IMR-90 (cell line): Measurements from ENCODE around the gene TNNI3K. TPM values are rescaled to one million over a fixed set of nuclear protein-coding genes. Genes with fewer than 3 reads are reported as not detected.

Experiments used
- ATAC-seq: fragments of 200-7000 bp; cut with Tn5 transposase; 2 replicates; pipeline ENCODE4 v1.9.1; 2020; ENCODE audit warnings: low read depth, mild to moderate bottlenecking, moderate library complexity
- BruUV-seq: library from RNA; stranded (reverse); fragments of 400-500 nt; replicated peaks from 2 replicates; lab custom pipeline; 2021; lab: Mats Ljungman, UMichigan
- CTCF ChIA-PET: fragments of 300-600 bp; formaldehyde crosslinking; extraction: SDS; loops from one replicate; lab custom pipeline; 2021; ENCODE audit warnings: antibody characterized with exemption; lab: Yijun Ruan, JAX
- POLR2A ChIA-PET: fragments of 300-600 bp; sonication (Branson Sonifier 250); formaldehyde crosslinking; loops from one replicate; lab custom pipeline; 2022; ENCODE audit warnings: antibody characterized with exemption; ENCODE audit not compliant: unreplicated experiment; lab: Charles Lee
- DNase-seq: peaks from one replicate; pipeline ENCODE4 v3.0.0; 2013
- H2AFZ ChIP-seq: replicated peaks from 2 replicates; pipeline ENCODE3; 2013; ENCODE audit warnings: low read length, mild to moderate bottlenecking; ENCODE audit not compliant: poor library complexity
- H2AK5ac ChIP-seq: 2 replicates; pipeline ENCODE4 v1.6.1; 2013; ENCODE audit warnings: low read depth, low read length, inconsistent platforms
- H2AK9ac ChIP-seq: replicated peaks from 2 replicates; pipeline ENCODE3; 2013; ENCODE audit warnings: mild to moderate bottlenecking, low read depth, low read length, moderate library complexity; ENCODE audit not compliant: poor library complexity
- H2BK120ac ChIP-seq: 2 replicates; pipeline ENCODE4 v1.6.1; 2013; ENCODE audit warnings: low read depth, low read length, inconsistent platforms
- H2BK15ac ChIP-seq: 3 replicates; pipeline ENCODE4 v1.6.1; 2013; ENCODE audit warnings: low read depth, low read length, inconsistent platforms
- H2BK20ac ChIP-seq: 2 replicates; pipeline ENCODE4 v1.6.1; 2013; ENCODE audit warnings: low read depth, mild to moderate bottlenecking, inconsistent platforms, low read length, moderate library complexity
- H2BK5ac ChIP-seq: 2 replicates; pipeline ENCODE4 v1.6.1; 2013; ENCODE audit warnings: mild to moderate bottlenecking, low read depth, low read length, inconsistent platforms; ENCODE audit not compliant: poor library complexity, severe bottlenecking
- H3K14ac ChIP-seq: replicated peaks from 2 replicates; pipeline ENCODE4 v1.6.1; 2013; ENCODE audit warnings: low read depth, low read length, inconsistent platforms
- H3K18ac ChIP-seq: 2 replicates; pipeline ENCODE4 v1.6.1; 2013; ENCODE audit warnings: low read depth, low read length, control low read depth
- H3K23ac ChIP-seq: 2 replicates; pipeline ENCODE4 v1.6.1; 2013; ENCODE audit warnings: low read depth, low read length, inconsistent platforms
- H3K27ac ChIP-seq: 2 replicates; pipeline ENCODE4 v1.5.1; 2013; ENCODE audit warnings: mild to moderate bottlenecking, control low read depth, low read length; ENCODE audit not compliant: insufficient read depth
- H3K27me3 ChIP-seq: 2 replicates; pipeline ENCODE4 v1.6.1; 2013; ENCODE audit warnings: low read length; ENCODE audit not compliant: control insufficient read depth, insufficient read depth
- H3K36me3 ChIP-seq: 2 replicates; pipeline ENCODE4 v1.6.1; 2013; ENCODE audit warnings: low read length, mixed read lengths; ENCODE audit not compliant: control insufficient read depth, insufficient read depth
- H3K4ac ChIP-seq: 2 replicates; pipeline ENCODE4 v1.6.1; 2013; ENCODE audit warnings: low read depth, low read length, inconsistent platforms
- H3K4me1 ChIP-seq: 2 replicates; pipeline ENCODE4 v1.6.1; 2013; ENCODE audit warnings: low read length, mixed read lengths; ENCODE audit not compliant: control insufficient read depth, insufficient read depth
- H3K4me2 ChIP-seq: 2 replicates; pipeline ENCODE4 v1.6.1; 2013; ENCODE audit warnings: low read depth, mild to moderate bottlenecking, control low read depth, low read length, moderate library complexity
- H3K4me3 ChIP-seq: 2 replicates; pipeline ENCODE4 v1.5.1; 2013; ENCODE audit warnings: low read depth, mild to moderate bottlenecking, control low read depth, low read length, moderate library complexity; ENCODE audit not compliant: insufficient read depth
- H3K56ac ChIP-seq: 2 replicates; pipeline ENCODE4 v1.6.1; 2013; ENCODE audit warnings: low read length, inconsistent platforms; ENCODE audit not compliant: insufficient read depth; ENCODE audit errors: extremely low read depth
- H3K79me1 ChIP-seq, 2 experiments: 2 replicates each; pipeline ENCODE4 v1.6.1; 2013; ENCODE audit warnings: low read length in 2 of 2, inconsistent platforms in 1 of 2, low read depth in 1 of 2
- H3K9ac ChIP-seq: 2 replicates; pipeline ENCODE4 v1.6.1; 2013; ENCODE audit warnings: low read depth, low read length, control low read depth
- H3K9me1 ChIP-seq: 2 replicates; pipeline ENCODE4 v1.6.1; 2013; ENCODE audit warnings: low read length, inconsistent platforms; ENCODE audit not compliant: insufficient read depth
- H3K9me3 ChIP-seq: 2 replicates; pipeline ENCODE4 v1.6.1; 2013; ENCODE audit warnings: low read length; ENCODE audit not compliant: control insufficient read depth, insufficient read depth
- H4K20me1 ChIP-seq: 2 replicates; pipeline ENCODE4 v1.6.1; 2013; ENCODE audit warnings: low read length, inconsistent platforms; ENCODE audit not compliant: insufficient read depth
- H4K5ac ChIP-seq: 2 replicates; pipeline ENCODE4 v1.6.1; 2013; ENCODE audit warnings: mild to moderate bottlenecking, low read depth, low read length, control low read depth
- H4K8ac ChIP-seq, 2 experiments: 2 replicates each; pipeline ENCODE4 v1.6.1; 2013; ENCODE audit warnings: low read depth in 2 of 2, low read length in 2 of 2, control low read depth in 1 of 2, inconsistent platforms in 1 of 2
- H4K91ac ChIP-seq: 2 replicates; pipeline ENCODE4 v1.6.1; 2013; ENCODE audit warnings: low read depth, low read length, inconsistent platforms; ENCODE audit not compliant: insufficient read depth
- MAFK ChIP-seq: IDR thresholded peaks from 2 replicates; pipeline ENCODE4 v1.6.1; 2012; ENCODE audit warnings: low read depth, low read length, improper control_type of control experiment
- NFE2L2 ChIP-seq: fragments of 150-350 bp; IDR thresholded peaks from 2 replicates; pipeline ENCODE4 v1.6.1; 2016; ENCODE audit warnings: low read depth, mild to moderate bottlenecking, low read length
- RFX5 ChIP-seq: IDR thresholded peaks from 2 replicates; pipeline ENCODE4 v1.8.0; 2012; ENCODE audit warnings: low read depth, mild to moderate bottlenecking, low read length, moderate library complexity
- dilution Hi-C: fragments of 300-500 bp; cut with HindIII; formaldehyde crosslinking; loops from one replicate; pipeline ENCODE4 v1.14.3; 2018; ENCODE audit warnings: low sequenced_read_pairs; ENCODE audit not compliant: unreplicated experiment
- in situ Hi-C: fragments of 300-500 bp; cut with MboI; formaldehyde crosslinking; loops from 3 replicates; pipeline ENCODE4 v1.14.3; 2019; ENCODE audit warnings: low sequenced_read_pairs, inconsistent platforms, mixed read lengths
- intact Hi-C: fragments of 100-400 bp; cut with micrococcal nuclease; formaldehyde crosslinking; loops from 2 replicates; pipeline ENCODE4 v1.10.0; 2022
- polyA plus RNA-seq, 3 experiments: library from polyadenylated mRNA; depleted of rRNA; stranded (reverse); fragments of >200 nt; gene quantifications; 2 replicates each; pipeline ENCODE4 v1.2.3, GENCODE V29; 2012; ENCODE audit warnings: low replicate concordance in 1 of 3
- total RNA-seq: library from RNA; depleted of rRNA; stranded (reverse); fragments of >200 nt; gene quantifications from 2 replicates; pipeline ENCODE4 v1.2.3, GENCODE V29; 2012

Gene TNNI3K
- total and polyA plus RNA-seq, 2 of the 4 experiments (the other 2 are of a cell fraction), result 0.90 to 1.3 TPM

- no peak overlapping the region for H3K9ac ChIP-seq
- intact Hi-C loops, result no loop called here
- no peak overlapping the region for H2AFZ ChIP-seq
- ATAC-seq (no peak), DNase-seq (no peak)
- no peak overlapping the region for H3K23ac ChIP-seq
- H3K56ac ChIP-seq, result no peak overlapping the region
- H2BK15ac ChIP-seq, result no peak overlapping the region
- H3K27ac ChIP-seq, result no peak overlapping the region
- H4K91ac ChIP-seq, result no peak overlapping the region
- no peak overlapping the region for H2BK20ac ChIP-seq
- in situ Hi-C loops, result no loop called here
- no peaks in the 10 kb centered on the region for H3K9me1 ChIP-seq
- no TSS peak for BruUV-seq
- H3K27me3 ChIP-seq, result no peaks in the 10 kb centered on the region
- dilution Hi-C loops, result no loop called here
- no peak overlapping the region for H4K5ac ChIP-seq
- H3K4me3 ChIP-seq, result no peak overlapping the region
- H3K14ac ChIP-seq, result no peak overlapping the region
- no peak overlapping the region for H2AK9ac ChIP-seq
- peaks cover 5% of the 10 kb centered on the region; the same call in 1 of the 2 replicates for H3K4me1 ChIP-seq
- no peak overlapping the region for H3K4ac ChIP-seq
- H3K9me3 ChIP-seq, result no peaks in the 10 kb centered on the region
- no peak overlapping the region for H2AK5ac ChIP-seq
- H3K36me3 ChIP-seq, result no peaks in the 10 kb centered on the region
- H2BK5ac ChIP-seq, result no peak overlapping the region
- no peak for TF ChIP-seq NFE2L2
- TF ChIP-seq RFX5, result no peak
- TF ChIP-seq MAFK, result peak; percentile 83
- ChIA-PET POLR2A (no interaction called here), CTCF (no interaction called here)
- no peak overlapping the region for H4K8ac ChIP-seq
- no peak overlapping the region for H3K4me2 ChIP-seq
- H2BK120ac ChIP-seq, result no peak overlapping the region
- no peaks in the 10 kb centered on the region for H4K20me1 ChIP-seq
- no peaks in the 10 kb centered on the region for H3K79me1 ChIP-seq
- no peak overlapping the region for H3K18ac ChIP-seq
These were observed 184.4 kb downstream of the TNNI3K start for GRCh38 chr1:74419611-74420010.
